CD4-positive, alpha-beta T cell (primary cell): ENCODE measurements around the gene GPR157. TPM values are rescaled to one million over a fixed set of nuclear protein-coding genes. Genes with fewer than 3 reads are reported as not detected.
"Not testable (repeated sequence)": the region's sequence is repeated elsewhere in the genome, so short reads cannot be mapped to it uniquely, and the experiment has no call there.

Experiments
- ATAC-seq: fragments of 200-7000 bp; cut with Tn5 transposase; one replicate; pipeline ENCODE4 v1.10.0; 2022; ENCODE audit warnings: mild to moderate bottlenecking; ENCODE audit not compliant: poor library complexity
- CTCF ChIA-PET: fragments of 350-600 bp; sonication (Branson Sonifier 250); formaldehyde crosslinking; loops from one replicate; lab custom pipeline; 2021; ENCODE audit warnings: antibody characterized with exemption, inconsistent platforms; lab: Charles Lee
- POLR2A ChIA-PET: fragments of 350-600 bp; sonication (Branson Sonifier 250); formaldehyde crosslinking; loops from one replicate; lab custom pipeline; 2021; ENCODE audit warnings: antibody characterized with exemption, inconsistent platforms; lab: Charles Lee
- DNase-seq, 14 experiments: peaks; one replicate each; pipeline ENCODE4 v3.0.0-alpha.2; 2013 to 2020; ENCODE audit warnings: mixed read lengths in 2 of 14
- H3K27ac ChIP-seq, 2 donors: one replicate each; pipeline versions ENCODE4 v1.5.1 to v1.7.0; 2013; ENCODE audit warnings: low read length in 2 of 2, low read depth in 1 of 2, mild to moderate bottlenecking in 1 of 2
- H3K27me3 ChIP-seq, 2 experiments: 1 replicate in 1 of 2; 2 replicates in 1 of 2; pipeline versions ENCODE4 v1.6.1 to v1.7.0; 2013; ENCODE audit warnings: low read length in 2 of 2, control low read depth in 1 of 2, mild to moderate bottlenecking in 1 of 2, moderate library complexity in 1 of 2; ENCODE audit not compliant: insufficient read depth in 2 of 2, control insufficient read depth in 1 of 2
- H3K36me3 ChIP-seq: one replicate; pipeline ENCODE4 v1.6.1; 2013; ENCODE audit warnings: low read length, control low read depth; ENCODE audit not compliant: insufficient read depth
- H3K4me1 ChIP-seq: one replicate; pipeline ENCODE4 v1.6.1; 2013; ENCODE audit warnings: low read length, control low read depth; ENCODE audit not compliant: insufficient read depth
- H3K4me3 ChIP-seq: one replicate; pipeline ENCODE4 v1.5.1; 2013; ENCODE audit warnings: mild to moderate bottlenecking, low read length, moderate library complexity
- H3K9me3 ChIP-seq, 2 experiments: 1 replicate in 1 of 2; 2 replicates in 1 of 2; pipeline versions ENCODE4 v1.6.1 to v1.7.0; 2013; ENCODE audit warnings: low read length in 2 of 2, mild to moderate bottlenecking in 2 of 2, control low read depth in 1 of 2, moderate library complexity in 1 of 2; ENCODE audit not compliant: control insufficient read depth in 1 of 2, insufficient read depth in 1 of 2
- H3K27ac Mint-ChIP-seq: one replicate; pipeline ENCODE4 v1.8.0; 2020; ENCODE audit warnings: mixed read lengths
- H3K27me3 Mint-ChIP-seq: one replicate; pipeline ENCODE4 v1.8.0; 2021; ENCODE audit warnings: mixed read lengths
- H3K36me3 Mint-ChIP-seq: one replicate; pipeline ENCODE4 v1.8.0; 2021; ENCODE audit warnings: low read depth, mixed read lengths
- H3K4me1 Mint-ChIP-seq: one replicate; pipeline ENCODE4 v1.8.0; 2021; ENCODE audit warnings: low read depth, mixed read lengths
- H3K4me3 Mint-ChIP-seq: one replicate; pipeline ENCODE4 v1.8.0; 2020; ENCODE audit warnings: mild to moderate bottlenecking, mixed read lengths
- H3K9me3 Mint-ChIP-seq: one replicate; pipeline ENCODE4 v1.8.0; 2020; ENCODE audit warnings: mixed read lengths
- CTCF ChIP-seq: fragments of 200-600 bp; IDR thresholded peaks from one replicate; pipeline ENCODE4 v1.8.0; 2022; ENCODE audit warnings: antibody characterized with exemption, mild to moderate bottlenecking
- intact Hi-C, 2 experiments: fragments of 100-400 bp; cut with DNase I in 1 of 2; cut with micrococcal nuclease in 1 of 2; formaldehyde crosslinking; loops; one replicate each; pipeline versions ENCODE4 v1.15.1 to v1.9.0; 2023 to 2025; cut with DNase I, micrococcal nuclease
- total RNA-seq, 174 experiments: library from RNA in 2 of 174; stranded (reverse) in 2 of 174; gene quantifications; one replicate each; pipeline ENCODE4 v1.2.3 and lab custom pipeline; 2021 to 2026

The GPR157 gene
- total RNA-seq, 2 experiments from 2014 or later: 2.1 to 5.1 TPM

- no peak overlapping the region for H3K27ac Mint-ChIP-seq
- Histone ChIP-seq H3K4me3 (no peak overlapping the region), H3K9me3 (no peaks in the 10 kb centered on the region), H3K4me1 (no peaks in the 10 kb centered on the region), H3K27ac (no peak overlapping the region), H3K36me3 (no peaks in the 10 kb centered on the region), H3K27me3 (no peaks in the 10 kb centered on the region)
- no peak for TF ChIP-seq CTCF
- no peaks in the 10 kb centered on the region for H3K36me3 Mint-ChIP-seq
- ChIA-PET POLR2A (no interaction called here), CTCF (no interaction called here)
- intact Hi-C loops: no loop called here
- no peaks in the 10 kb centered on the region for H3K9me3 Mint-ChIP-seq
- no peak for DNase-seq
- no peaks in the 10 kb centered on the region for H3K4me1 Mint-ChIP-seq
- H3K4me3 Mint-ChIP-seq: no peak overlapping the region
- no peaks in the 10 kb centered on the region for H3K27me3 Mint-ChIP-seq
- ATAC-seq: no peak
Measured at GRCh38 chr1:9155879-9156278, 27.0 kb upstream of the GPR157 start.

GRCh38 chr1:9155405-9155804 lies 26.5 kb upstream of the GPR157 start:
- H3K27ac Mint-ChIP-seq, H3K9me3 Mint-ChIP-seq, intact Hi-C loops, H3K4me3 Mint-ChIP-seq, POLR2A ChIA-PET, H3K27ac ChIP-seq, H3K36me3 ChIP-seq, CTCF ChIA-PET, H3K4me3 ChIP-seq, H3K36me3 Mint-ChIP-seq, H3K27me3 Mint-ChIP-seq, H3K27me3 ChIP-seq, H3K4me1 ChIP-seq, DNase-seq, H3K9me3 ChIP-seq, ATAC-seq, H3K4me1 Mint-ChIP-seq: not testable (repeated sequence)

- DNase-seq (no peak), ATAC-seq (no peak)
- Mint-ChIP-seq H3K36me3 (no peaks in the 10 kb centered on the region), H3K4me1 (no peaks in the 10 kb centered on the region), H3K27ac (no peak overlapping the region), H3K9me3 (no peaks in the 10 kb centered on the region), H3K27me3 (no peaks in the 10 kb centered on the region), H3K4me3 (no peak overlapping the region)
- CTCF ChIA-PET: no interaction called here
- no peak for TF ChIP-seq CTCF
- intact Hi-C loops: no loop called here
- Histone ChIP-seq H3K36me3 (no peaks in the 10 kb centered on the region), H3K27me3 (no peaks in the 10 kb centered on the region), H3K27ac (no peak overlapping the region), H3K4me3 (no peak overlapping the region), H3K9me3 (no peaks in the 10 kb centered on the region), H3K4me1 (no peaks in the 10 kb centered on the region)
- POLR2A ChIA-PET: no interaction called here
Measured at GRCh38 chr1:9153152-9153551, 24.2 kb upstream of the GPR157 start.

GRCh38 chr1:9152535-9152934 lies 23.6 kb upstream of the GPR157 start:
- no peak overlapping the region for H3K27ac Mint-ChIP-seq
- no peak overlapping the region for H3K4me3 Mint-ChIP-seq
- no peaks in the 10 kb centered on the region for H3K36me3 Mint-ChIP-seq
- Histone ChIP-seq H3K4me1 (no peaks in the 10 kb centered on the region), H3K27me3 (no peaks in the 10 kb centered on the region), H3K36me3 (no peaks in the 10 kb centered on the region), H3K27ac (no peak overlapping the region), H3K4me3 (no peak overlapping the region), H3K9me3 (no peaks in the 10 kb centered on the region)
- H3K27me3 Mint-ChIP-seq: no peaks in the 10 kb centered on the region
- DNase-seq (no peak), ATAC-seq (no peak)
- H3K9me3 Mint-ChIP-seq: no peaks in the 10 kb centered on the region
- POLR2A ChIA-PET: no interaction called here
- no peaks in the 10 kb centered on the region for H3K4me1 Mint-ChIP-seq
- CTCF ChIA-PET: interaction anchor here (0.6 to 2.1 kb wide), 2 partner anchors 11 to 858 kb away, joined by 3 to 5 read pairs; no protein-coding TSS in a partner anchor
- intact Hi-C loops: no loop called here
- no peak for TF ChIP-seq CTCF
